Lung microvascular endothelial cell (primary cell): ENCODE measurements around the gene FUT7. TPM values are rescaled to one million over a fixed set of nuclear protein-coding genes. Genes with fewer than 3 reads are reported as not detected.
A peak's percentile ranks its signal among the peaks of the same experiment; 100 is the strongest.

Source experiments
- DNase-seq, 2 donors: peaks; one replicate each; pipeline versions ENCODE4 v3.0.0 to v3.0.0-alpha.2; 2010; ENCODE audit warnings: low read depth in 2 of 2
- total RNA-seq: library from RNA; depleted of rRNA; stranded (reverse); fragments of >200 nt; gene quantifications from 2 replicates; pipeline ENCODE4 v1.2.1, GENCODE V29; 2014

FUT7 gene
- total RNA-seq, 1 donor from 2014 or later: not detected

- DNase-seq: no peak
Observed at GRCh38 chr9:137050570-137050969, 18.7 kb upstream of the FUT7 start.

DNA sequence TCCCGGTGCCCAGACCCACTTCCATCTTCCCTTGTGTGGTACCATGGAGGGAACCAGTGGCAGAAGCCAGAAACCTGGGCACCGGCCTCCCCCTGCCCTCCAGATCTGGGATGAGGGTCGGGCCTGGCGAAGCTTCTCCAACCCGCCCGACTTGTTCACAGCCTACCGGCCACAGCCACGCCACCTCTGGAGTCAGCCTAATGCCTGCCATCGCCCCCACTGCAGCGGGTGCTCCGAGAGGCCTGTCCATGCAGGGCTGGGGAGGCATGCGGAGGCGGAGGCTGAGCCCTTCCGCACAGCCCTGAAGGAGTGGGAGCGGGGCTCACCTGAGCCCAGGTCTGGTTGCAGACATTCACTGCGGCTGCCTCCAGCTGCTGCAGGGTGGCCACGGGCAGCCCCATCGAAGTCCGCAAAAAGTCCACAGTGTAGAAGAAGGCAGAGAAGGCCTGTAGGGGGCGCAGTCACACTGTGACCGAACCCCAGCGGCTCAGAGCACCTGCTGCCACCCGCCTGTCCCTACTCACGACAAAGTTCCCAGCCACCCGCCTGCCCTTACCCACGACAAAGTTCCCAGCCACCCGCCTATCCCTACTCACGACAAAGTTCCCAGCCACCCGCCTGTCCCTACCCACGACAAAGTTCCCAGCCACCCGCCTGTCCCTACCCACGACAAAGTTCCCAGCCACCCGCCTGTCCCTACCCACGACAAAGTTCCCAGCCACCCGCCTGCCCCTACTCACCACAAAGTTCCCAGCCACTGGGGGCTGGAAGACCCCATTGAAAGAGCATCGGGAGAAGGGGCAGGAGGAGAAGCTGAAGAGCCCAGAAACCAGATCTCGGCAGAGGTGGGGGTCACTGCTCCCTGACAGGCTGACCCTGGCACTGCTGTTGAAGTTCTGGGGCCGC, 17.9 kb upstream of the FUT7 start:
- peak; percentile 50 to 71 for DNase-seq

DNA sequence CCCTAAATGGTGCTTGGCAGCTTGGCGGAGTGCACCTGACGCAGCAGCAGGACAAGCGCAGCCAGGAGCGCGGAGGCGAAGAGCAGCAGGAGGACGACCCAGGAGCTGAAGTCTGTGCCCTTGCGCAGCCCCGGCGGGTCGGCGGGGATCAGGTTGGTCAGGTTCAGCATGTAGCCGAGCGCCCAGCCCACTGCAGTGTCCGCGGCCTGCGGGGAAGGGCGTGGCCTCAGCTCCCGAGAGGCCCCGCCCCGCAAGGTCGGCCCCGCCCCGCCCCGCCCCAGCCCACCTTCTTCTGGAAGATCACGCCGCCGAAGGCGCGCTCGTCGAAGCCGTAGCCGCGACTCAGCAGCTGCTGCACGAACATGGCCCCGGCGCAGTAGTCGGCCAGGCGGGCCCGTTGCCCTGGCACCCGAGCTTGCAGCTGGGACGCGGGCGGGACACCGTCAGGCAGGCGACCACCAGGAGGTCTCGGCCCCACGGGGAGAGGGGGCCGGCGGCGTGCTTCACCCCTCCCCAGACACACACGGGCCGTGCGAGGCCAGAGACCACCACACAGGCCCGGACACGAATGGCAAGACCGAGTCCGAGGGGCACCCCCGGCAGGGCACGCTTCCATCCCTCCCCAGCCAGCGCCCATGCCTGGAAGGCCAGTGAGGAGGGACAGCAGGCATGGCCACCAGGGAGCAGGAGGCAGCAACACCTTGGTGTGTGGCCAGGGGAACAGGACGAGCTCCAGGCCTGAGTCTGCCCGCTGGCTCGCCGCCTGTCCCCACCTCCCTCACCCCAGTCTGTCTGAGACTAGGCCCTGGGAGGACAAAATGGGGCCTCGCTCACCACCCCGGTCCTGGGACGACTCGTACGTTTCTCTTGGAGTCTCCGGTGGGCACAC, 17.0 kb upstream of the FUT7 start:
- DNase-seq: no peak

DNA sequence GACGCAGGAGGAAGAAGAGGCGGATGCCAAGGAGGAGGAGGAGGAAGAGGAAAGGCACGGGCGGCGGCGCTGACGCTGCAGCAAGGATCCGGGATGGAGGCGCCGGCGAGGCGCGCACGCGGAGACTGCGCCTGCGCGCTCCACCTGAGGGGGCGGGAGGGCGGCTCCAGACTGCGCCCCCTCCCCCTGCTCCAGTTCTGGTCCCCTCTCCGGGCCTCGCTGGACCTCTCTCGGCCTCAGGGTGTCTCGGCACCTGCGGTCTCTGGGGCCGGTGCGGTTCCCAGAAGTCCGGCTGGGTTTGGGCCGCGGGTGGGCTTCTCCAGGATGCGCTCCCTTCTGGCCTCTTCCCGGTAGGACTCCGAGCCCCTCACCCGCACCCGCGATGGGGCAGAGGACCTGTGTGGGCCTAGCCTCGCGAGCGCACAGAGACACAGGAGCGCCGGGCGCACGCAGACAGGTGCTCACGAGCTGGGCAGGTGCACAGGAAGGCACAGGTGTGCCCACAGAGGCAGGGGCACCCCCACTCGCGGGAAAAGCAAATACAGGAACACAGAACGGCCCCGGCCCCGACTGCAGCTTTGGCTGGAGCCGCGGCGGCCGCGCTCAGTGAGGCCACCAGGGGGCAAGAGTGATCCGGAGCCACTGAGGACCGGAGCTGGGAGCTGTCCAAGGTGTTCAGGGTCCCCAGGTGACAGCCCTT, 14.3 kb upstream of the FUT7 start, which contains the start of gene NPDC1:
NPDC1 (minus strand) TSS at position 90 of the 700 bp plus-strand sequence. CDS start 188 bp downstream, outside the sequence.
- peak; percentile 80 to 87 for DNase-seq

GRCh38 chr9:137045294-137046087, 13.6 kb upstream of the FUT7 start:
- peak; percentile 58 to 69 for DNase-seq

GRCh38 chr9:137044502-137045177, 12.8 kb upstream of the FUT7 start:
- peak in 1 of 2 donors; percentile 36 for DNase-seq

DNA sequence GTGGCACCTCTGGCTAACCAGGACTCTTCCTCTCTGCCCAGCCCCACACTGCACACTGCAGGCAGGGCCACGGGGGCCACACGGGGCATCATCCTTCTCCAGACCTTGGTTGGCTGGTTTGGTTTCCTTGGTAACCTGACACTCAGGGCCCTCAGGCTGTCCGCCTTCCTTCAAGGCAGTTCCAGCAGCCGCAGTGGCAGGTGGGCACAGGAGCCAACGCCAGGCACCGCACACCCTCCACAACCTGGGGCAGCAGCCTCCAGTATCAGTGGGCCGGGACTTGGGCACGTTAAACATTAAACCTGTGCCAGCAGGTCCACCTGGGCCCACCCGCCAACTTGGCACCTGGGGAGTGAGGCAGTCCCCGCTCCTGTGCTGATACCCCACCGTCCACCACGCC, 12.1 kb upstream of the FUT7 start:
- DNase-seq: no peak

DNA sequence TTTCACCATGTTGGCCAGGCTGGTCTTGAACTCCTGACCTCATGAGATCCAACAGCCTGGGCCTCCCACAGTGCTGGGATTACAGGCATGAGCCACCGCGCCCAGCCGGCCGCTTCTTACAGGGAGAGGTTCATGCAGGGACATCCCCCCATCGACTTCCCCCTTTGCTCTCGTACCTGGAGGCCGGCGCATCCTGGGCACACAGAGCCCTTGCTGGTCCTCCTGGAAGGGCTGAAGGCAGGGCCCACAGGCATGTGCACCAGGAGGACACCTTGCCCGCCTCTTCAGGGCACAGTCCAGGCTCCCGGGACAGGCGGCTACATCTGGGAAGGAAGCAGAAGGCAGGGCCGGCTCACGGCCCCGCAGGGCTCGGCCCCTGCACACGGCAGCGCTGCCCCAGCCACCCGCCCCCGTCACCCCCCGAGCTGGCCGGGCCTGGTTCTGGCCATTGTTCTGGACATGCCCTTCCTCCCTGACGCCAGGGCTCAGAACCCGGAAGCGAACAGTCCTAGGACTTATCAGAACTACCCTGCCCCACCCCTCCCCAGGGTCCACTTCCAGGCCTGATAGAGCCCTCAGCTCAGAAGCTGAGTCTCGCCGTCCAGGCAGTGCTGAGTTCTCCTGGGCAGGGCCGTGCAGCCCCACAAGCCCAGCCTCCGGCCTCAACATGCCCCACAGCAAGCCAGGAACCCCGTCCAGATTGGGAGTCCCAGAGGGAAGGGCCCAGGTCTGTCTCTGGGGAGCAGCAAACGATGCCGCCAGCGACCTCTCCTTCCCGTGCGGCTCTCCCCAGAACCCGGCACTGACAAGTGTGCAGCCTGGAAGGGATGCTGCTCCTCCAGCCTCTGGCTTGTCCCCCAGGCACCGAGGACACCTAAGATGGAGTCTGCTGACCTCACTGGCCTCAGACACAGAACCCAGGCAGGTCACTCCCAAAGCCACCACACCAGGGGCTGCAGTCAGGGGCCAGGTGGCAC, 11.2 kb upstream of the FUT7 start:
- DNase-seq: peak; percentile 34 to 41

GRCh38 chr9:137041124-137041523, 9.2 kb upstream of the FUT7 start:
- peak; percentile 32 to 39 for DNase-seq

GRCh38 chr9:137040568-137040967, 8.7 kb upstream of the FUT7 start:
- DNase-seq: no peak

DNA sequence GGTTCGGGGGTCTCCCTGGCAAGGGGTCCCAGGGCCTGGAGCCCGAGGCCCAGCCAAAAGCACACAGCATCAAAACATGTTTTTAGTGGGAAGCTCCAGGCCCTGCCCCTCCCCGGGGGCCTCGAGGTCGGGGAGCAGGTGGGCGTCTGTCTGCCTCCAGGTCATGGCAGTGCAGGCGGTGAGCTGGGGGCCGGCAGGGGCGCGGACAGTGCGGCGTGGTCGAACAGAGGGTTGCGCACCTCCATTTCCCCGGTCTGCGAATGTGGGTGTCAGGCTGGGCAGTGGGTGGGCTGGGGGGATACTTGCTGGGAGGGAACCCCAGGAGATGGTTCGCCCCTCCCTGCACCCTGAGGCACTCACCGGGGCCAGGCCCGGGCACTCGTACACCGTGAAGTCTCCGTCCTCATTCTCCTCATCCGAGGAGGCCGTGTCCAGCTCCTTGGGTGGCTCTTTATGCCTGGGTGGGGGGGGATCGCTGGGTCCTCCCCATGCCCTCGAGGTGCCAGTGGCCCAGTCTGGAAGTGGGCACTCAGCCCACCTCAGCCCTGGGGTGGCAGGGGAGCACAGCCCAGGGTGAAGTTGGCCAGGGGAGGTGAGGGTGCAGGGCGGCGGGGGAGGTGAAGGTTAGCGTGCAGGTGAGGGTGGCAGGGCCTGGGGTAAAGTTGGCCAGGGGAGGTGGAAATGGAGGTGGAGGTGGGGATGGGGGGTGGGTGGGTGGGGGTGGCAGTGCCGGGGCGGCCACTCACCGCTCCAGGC, 7.9 kb upstream of the FUT7 start:
- DNase-seq: no peak

- DNase-seq: no peak
Observed at GRCh38 chr9:137038916-137039315, 7.0 kb upstream of the FUT7 start.

- no peak for DNase-seq
Observed at GRCh38 chr9:137037483-137037882, 5.6 kb upstream of the FUT7 start.

DNA sequence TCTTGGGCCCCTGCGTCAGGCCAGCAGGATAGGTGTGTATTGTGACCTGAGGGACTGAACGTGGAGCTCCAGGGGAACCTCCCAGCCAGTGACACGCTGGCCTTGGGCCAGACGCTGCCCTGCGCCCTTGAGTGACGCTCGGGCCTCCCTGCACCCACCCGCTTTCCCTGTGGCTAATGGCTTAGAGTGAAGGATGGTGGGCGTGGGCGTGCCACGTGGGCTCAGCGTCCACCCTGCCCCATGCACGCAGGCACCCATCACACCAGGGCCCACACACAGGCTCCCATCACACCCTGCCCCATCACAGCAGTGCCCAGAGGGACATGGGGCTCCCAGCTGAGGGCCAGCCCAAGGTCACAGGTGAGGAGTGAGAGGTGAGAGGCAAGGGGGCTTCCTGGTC, 5.1 kb upstream of the FUT7 start:
- DNase-seq: no peak

GRCh38 chr9:137035937-137036336, 4.0 kb upstream of the FUT7 start:
- DNase-seq: no peak

- no peak for DNase-seq
Observed at GRCh38 chr9:137035507-137035834, 3.6 kb upstream of the FUT7 start.

DNA sequence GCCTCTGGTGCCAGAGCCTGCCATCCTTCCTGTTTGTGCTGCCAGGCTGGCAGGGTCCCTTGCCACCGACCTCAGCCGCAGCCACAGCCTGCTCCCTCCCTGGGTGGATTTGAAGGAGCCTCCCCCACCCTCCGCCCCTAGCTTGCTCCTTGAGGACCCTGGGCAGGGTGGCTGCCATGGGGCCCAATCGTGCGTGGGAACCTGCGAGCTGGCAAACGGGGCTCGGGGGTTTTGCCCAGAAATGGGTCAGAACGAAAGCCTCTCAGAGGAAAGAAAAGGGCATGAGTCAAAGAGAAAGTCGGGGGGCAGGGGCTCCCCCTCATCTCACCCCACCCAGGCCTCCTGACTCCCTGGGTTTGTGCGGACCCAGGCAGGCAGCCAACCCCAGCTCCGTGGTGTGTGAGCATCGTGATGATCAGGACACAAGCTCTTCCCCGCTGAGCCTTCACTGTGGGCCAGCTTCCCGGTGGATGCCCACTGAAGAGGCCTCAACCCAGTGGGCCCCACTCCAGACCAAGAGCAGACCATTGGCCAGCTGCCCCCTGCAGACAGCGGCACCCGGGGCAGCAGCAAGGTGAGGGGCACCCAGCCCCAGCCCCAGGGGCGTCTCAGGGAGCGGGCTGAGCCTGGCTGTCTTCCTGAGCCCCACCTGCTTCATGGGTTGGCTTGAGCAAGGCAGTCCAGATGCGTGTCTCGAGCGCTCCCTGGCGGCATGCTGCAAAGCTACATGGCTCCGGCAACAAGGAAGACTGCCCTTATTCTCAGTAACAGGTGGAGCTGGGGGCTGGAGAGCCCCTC, 3.0 kb upstream of the FUT7 start:
- peak; percentile 85 to 92 for DNase-seq
